ENCODE measurements around the gene AKT2. TPM values are rescaled to one million over a fixed set of nuclear protein-coding genes. Genes with fewer than 3 reads are reported as not detected.

AKT2 gene
- total RNA-seq, 4 donors from 2014 or later, result 64.2 to 88.9 (median 72.8) TPM

- H3K4me1 ChIP-seq, result peaks cover 0 to 58% (median 12%) of the 10 kb centered on the region in 3 donors
- no peak for ATAC-seq
- no peak overlapping the region for H3K27ac ChIP-seq
- H3K4me3 ChIP-seq, result no peak overlapping the region
- WGBS, 2 donors (ENCODE audit: low coverage in 1 of 2), result 80 to 82% methylated on average over 1 to 5 of the region's 12 CpGs
- peaks cover 0 to 51% of the 10 kb centered on the region in 2 donors for H3K36me3 ChIP-seq
- TF ChIP-seq POLR2AphosphoS5 (IDR thresholded peaks at IDR 0.05) (no peak), POLR2A (IDR thresholded peaks at IDR 0.05) (no peak), CTCF (IDR thresholded peaks at IDR 0.05) (no peak), EP300 (IDR thresholded peaks at IDR 0.05) (no peak)
- H3K9me3 ChIP-seq, result no peaks in the 10 kb centered on the region
- H3K27me3 ChIP-seq, result no peaks in the 10 kb centered on the region
Measured at GRCh38 chr19:40247735-40248262, 37.3 kb downstream of the AKT2 start.

DNA sequence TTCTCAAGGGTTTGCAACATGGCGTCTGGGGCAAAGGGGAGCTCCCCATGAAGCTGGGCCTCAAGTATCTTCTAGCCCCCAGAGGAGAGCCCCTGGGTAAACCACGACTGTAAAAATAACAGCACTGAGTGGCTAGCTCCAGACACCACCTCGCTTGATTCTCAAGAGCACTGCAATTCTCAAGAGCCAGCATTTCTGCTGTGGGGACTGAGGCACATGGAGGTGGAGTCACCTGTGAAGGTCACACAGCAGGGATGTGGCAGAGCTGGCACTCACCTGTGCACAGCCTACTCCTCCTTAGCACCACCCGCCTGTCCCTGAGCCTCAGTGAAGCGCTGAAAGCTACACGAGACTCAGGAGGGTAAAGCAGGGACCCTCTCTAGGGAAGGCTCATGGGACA lies 38.0 kb downstream of the AKT2 start:
- H3K4me3 ChIP-seq, result no peak overlapping the region
- no peak overlapping the region for H3K27ac ChIP-seq
- no peaks in the 10 kb centered on the region for H3K9me3 ChIP-seq
- no peaks in the 10 kb centered on the region for H3K27me3 ChIP-seq
- TF ChIP-seq POLR2AphosphoS5 (IDR thresholded peaks at IDR 0.05) (no peak), CTCF (IDR thresholded peaks at IDR 0.05) (no peak), EP300 (IDR thresholded peaks at IDR 0.05) (no peak), POLR2A (IDR thresholded peaks at IDR 0.05) (no peak)
- ATAC-seq, result no peak
- WGBS, 2 donors (ENCODE audit: low coverage in 1 of 2), result no CpG with 5 or more reads among the region's 6 CpGs
- peaks cover 0 to 59% (median 18%) of the 10 kb centered on the region in 3 donors for H3K4me1 ChIP-seq
- H3K36me3 ChIP-seq, result peaks cover 0 to 49% of the 10 kb centered on the region in 2 donors

- Histone ChIP-seq H3K4me1 (peaks cover 0 to 58% (median 21%) of the 10 kb centered on the region in 3 donors), H3K9me3 (no peaks in the 10 kb centered on the region), H3K4me3 (no peak overlapping the region), H3K27me3 (no peaks in the 10 kb centered on the region), H3K36me3 (peaks cover 0 to 49% of the 10 kb centered on the region in 2 donors), H3K27ac (no peak overlapping the region)
- TF ChIP-seq EP300 (IDR thresholded peaks at IDR 0.05) (no peak), POLR2A (IDR thresholded peaks at IDR 0.05) (no peak), CTCF (IDR thresholded peaks at IDR 0.05) (no peak), POLR2AphosphoS5 (IDR thresholded peaks at IDR 0.05) (no peak)
- ATAC-seq, result no peak
- 80 to 86% methylated on average over 2 to 4 of the region's 16 CpGs for WGBS, 2 donors (ENCODE audit: low coverage in 1 of 2)
Measured at GRCh38 chr19:40246292-40247073, 38.7 kb downstream of the AKT2 start.

GRCh38 chr19:40245506-40246128 lies 39.5 kb downstream of the AKT2 start:
- Histone ChIP-seq H3K27me3 (no peaks in the 10 kb centered on the region), H3K36me3 (peaks cover 0 to 51% of the 10 kb centered on the region in 2 donors), H3K9me3 (no peaks in the 10 kb centered on the region), H3K27ac (no peak overlapping the region), H3K4me3 (no peak overlapping the region), H3K4me1 (peaks cover 0 to 63% (median 21%) of the 10 kb centered on the region in 3 donors)
- 73% methylated on average over 9 of the region's 9 CpGs; no CpG with 5 or more reads in 1 of the 2 donors for WGBS, 2 donors (ENCODE audit: low coverage in 1 of 2)
- no peak for TF ChIP-seq EP300 (IDR thresholded peaks at IDR 0.05)
- TF ChIP-seq POLR2AphosphoS5 (IDR thresholded peaks at IDR 0.05), result no peak
- TF ChIP-seq POLR2A (IDR thresholded peaks at IDR 0.05), result no peak
- TF ChIP-seq CTCF (IDR thresholded peaks at IDR 0.05), result no peak
- ATAC-seq, result peak; percentile 38

Data from gastroesophageal sphincter (tissue), 4 donors.